GM23338 (cell line): Measurements from ENCODE around the gene DDAH2. TPM values are rescaled to one million over a fixed set of nuclear protein-coding genes. Genes with fewer than 3 reads are reported as not detected.

Experiments used
- ATAC-seq: fragments of 200-7000 bp; cut with Tn5 transposase; 3 replicates; pipeline ENCODE4 v1.9.1; 2020
- DNase-seq: peaks from one replicate; pipeline ENCODE4 v3.0.0-alpha.2; 2015; ENCODE audit warnings: low spot score
- H2AFZ ChIP-seq: fragments of 200-600 bp; sonication (generic); 2 replicates; pipeline ENCODE4 v1.8.0; 2016; ENCODE audit warnings: antibody characterized with exemption, mild to moderate bottlenecking, moderate library complexity
- H3F3A ChIP-seq: fragments of 200-600 bp; sonication (generic); replicated peaks from 2 replicates; pipeline ENCODE4 v1.8.0; 2017; ENCODE audit warnings: antibody characterized with exemption, mixed run types, low read depth
- H3K27ac ChIP-seq: fragments of 200-600 bp; sonication (generic); 2 replicates; pipeline ENCODE4 v1.6.1; 2016; ENCODE audit warnings: low read depth
- H3K27me3 ChIP-seq: fragments of 200-600 bp; sonication (generic); 2 replicates; pipeline ENCODE4 v1.8.0; 2016; ENCODE audit warnings: mild to moderate bottlenecking, mixed run types, moderate library complexity; ENCODE audit not compliant: insufficient read depth
- H3K36me3 ChIP-seq: fragments of 200-600 bp; sonication (generic); 2 replicates; pipeline ENCODE4 v1.8.0; 2016; ENCODE audit warnings: mild to moderate bottlenecking; ENCODE audit not compliant: insufficient read depth
- H3K4me1 ChIP-seq: fragments of 200-600 bp; sonication (generic); 2 replicates; pipeline ENCODE4 v1.8.0; 2016; ENCODE audit warnings: mild to moderate bottlenecking, moderate library complexity; ENCODE audit not compliant: insufficient read depth
- H3K4me2 ChIP-seq: fragments of 200-600 bp; sonication (generic); 2 replicates; pipeline ENCODE4 v1.7.1; 2017; ENCODE audit warnings: mixed run types
- H3K4me3 ChIP-seq: fragments of 200-600 bp; sonication (generic); 2 replicates; pipeline ENCODE4 v1.6.1; 2016; ENCODE audit warnings: mixed run types
- H3K79me2 ChIP-seq: fragments of 200-600 bp; sonication (generic); replicated peaks from 2 replicates; pipeline ENCODE4 v1.8.0; 2017; ENCODE audit warnings: mild to moderate bottlenecking; ENCODE audit not compliant: insufficient read depth
- H3K9me2 ChIP-seq: fragments of 200-600 bp; sonication (generic); 2 replicates; pipeline ENCODE4 v1.8.0; 2017; ENCODE audit not compliant: insufficient read depth
- H4K20me1 ChIP-seq: fragments of 200-600 bp; sonication (generic); replicated peaks from 2 replicates; pipeline ENCODE4 v1.8.0; 2017; ENCODE audit warnings: mild to moderate bottlenecking; ENCODE audit not compliant: insufficient read depth
- H3K27ac Mint-ChIP-seq: 2 replicates; pipeline ENCODE4 v1.8.0; 2020; ENCODE audit warnings: inconsistent platforms, mild to moderate bottlenecking, moderate library complexity, mixed read lengths
- H3K27me3 Mint-ChIP-seq: 3 replicates; pipeline ENCODE4 v1.8.0; 2022; ENCODE audit warnings: low read depth, mild to moderate bottlenecking, moderate library complexity, mixed read lengths, inconsistent platforms; ENCODE audit not compliant: insufficient read depth, poor library complexity
- H3K36me3 Mint-ChIP-seq: 3 replicates; pipeline ENCODE4 v1.8.0; 2021; ENCODE audit warnings: low read depth, mild to moderate bottlenecking, inconsistent platforms, moderate library complexity, mixed read lengths
- H3K4me1 Mint-ChIP-seq: 3 replicates; pipeline ENCODE4 v1.8.0; 2020; ENCODE audit warnings: mild to moderate bottlenecking, inconsistent platforms, mixed read lengths
- H3K4me3 Mint-ChIP-seq: 3 replicates; pipeline ENCODE4 v1.8.0; 2021; ENCODE audit warnings: moderate library complexity, mild to moderate bottlenecking, inconsistent platforms, mixed read lengths
- H3K9me3 Mint-ChIP-seq: 3 replicates; pipeline ENCODE4 v1.8.0; 2020; ENCODE audit warnings: moderate library complexity, mild to moderate bottlenecking, inconsistent platforms, mixed read lengths
- CREB1 ChIP-seq: fragments of 250-450 bp; sonication (Bioruptor Pico); IDR thresholded peaks from 2 replicates; pipeline ENCODE4 v1.5.0; 2020; ENCODE audit warnings: low read depth, mild to moderate bottlenecking, moderate library complexity
- EZH2 ChIP-seq: fragments of 200-600 bp; sonication (generic); IDR thresholded peaks from one replicate; pipeline ENCODE4 v1.8.0; 2017; ENCODE audit warnings: antibody characterized with exemption, mild to moderate bottlenecking, low read depth; ENCODE audit not compliant: unreplicated experiment
- EZH2phosphoT487 ChIP-seq: fragments of 200-600 bp; sonication (generic); IDR thresholded peaks from one replicate; pipeline ENCODE4 v1.8.1; 2018; ENCODE audit warnings: antibody characterized with exemption; ENCODE audit not compliant: unreplicated experiment
- JUNB ChIP-seq: IDR thresholded peaks from one replicate; pipeline ENCODE4 v1.6.1; 2016; ENCODE audit warnings: antibody characterized with exemption; ENCODE audit not compliant: unreplicated experiment
- NANOG ChIP-seq: IDR thresholded peaks from 2 replicates; pipeline ENCODE4 v1.6.1; 2016; ENCODE audit warnings: antibody characterized with exemption, borderline replicate concordance
- POLR2AphosphoS5 ChIP-seq: IDR thresholded peaks from 2 replicates; pipeline ENCODE4 v1.6.1; 2016; ENCODE audit warnings: antibody characterized with exemption, low read depth
- STAT1 ChIP-seq: IDR thresholded peaks from one replicate; pipeline ENCODE4 v1.6.1; 2016; ENCODE audit warnings: antibody characterized with exemption; ENCODE audit not compliant: unreplicated experiment
- ZNF114 ChIP-seq: fragments of 250-450 bp; sonication (Bioruptor Pico); IDR thresholded peaks from 2 replicates; pipeline ENCODE4 v1.5.0; 2020; ENCODE audit warnings: mild to moderate bottlenecking, moderate library complexity
- ZNF331 ChIP-seq: fragments of 250-450 bp; sonication (Bioruptor Pico); IDR thresholded peaks from 2 replicates; pipeline ENCODE4 v1.5.0; 2020; ENCODE audit warnings: low read depth, mild to moderate bottlenecking, moderate library complexity
- ZNF462 ChIP-seq: fragments of 250-450 bp; sonication (Bioruptor Pico); IDR thresholded peaks from 2 replicates; pipeline ENCODE4 v1.5.0; 2020; ENCODE audit warnings: mild to moderate bottlenecking, moderate library complexity
- polyA plus RNA-seq: library from polyadenylated mRNA; unstranded; fragments of >200 nt; fragmentation: Nextera tagmentation; extraction: Ambion mirVana; gene quantifications from 2 replicates; pipeline ENCODE4 v1.2.1, GENCODE V29; 2016
- total RNA-seq: library from RNA; depleted of rRNA; stranded (reverse); fragments of >200 nt; shearing (Covaris generic); gene quantifications from 2 replicates; pipeline ENCODE4 v1.2.3, GENCODE V29; 2014
- TF ChIP-seq, protein P1 (sequence below): IDR thresholded peaks from one replicate; pipeline ENCODE4 v1.6.1; 2018; ENCODE audit warnings: antibody characterized with exemption; ENCODE audit not compliant: unreplicated experiment
- TF ChIP-seq, protein P2 (sequence below): IDR thresholded peaks from 2 replicates; pipeline ENCODE4 v1.6.1; 2016; ENCODE audit warnings: antibody characterized with exemption
- TF ChIP-seq, protein P3 (sequence below), 2 experiments: fragments of 200-600 bp in 1 of 2; sonication (generic) in 1 of 2; conservative IDR thresholded peaks; 2 replicates each; pipeline versions ENCODE4 v1.5.1 to v1.6.1; 2016 to 2017; ENCODE audit warnings: antibody characterized with exemption in 2 of 2, low read depth in 2 of 2, mild to moderate bottlenecking in 2 of 2, moderate library complexity in 1 of 2

Gene DDAH2
- total and polyA plus RNA-seq, 2 experiments from 2014 or later, result 58.7 to 65.1 TPM

DNA sequence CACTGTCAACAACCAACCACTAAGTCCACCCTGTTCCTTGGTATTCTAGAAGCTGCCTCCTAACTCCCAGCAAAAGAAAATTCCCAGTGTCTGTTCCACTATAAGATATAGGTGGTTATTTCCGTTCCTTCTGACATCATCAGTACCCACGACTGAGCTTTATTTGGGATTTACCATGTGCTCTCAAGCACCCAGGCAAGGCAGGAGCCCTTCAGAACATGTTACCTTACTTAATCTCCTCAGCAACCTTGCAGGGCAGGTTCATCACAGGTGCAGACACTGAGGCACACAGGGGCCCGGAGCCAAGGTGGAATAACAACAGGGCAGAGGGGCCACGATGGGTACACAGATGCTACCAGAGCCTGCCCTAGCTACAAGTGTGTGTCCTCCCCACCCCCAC lies 36.7 kb downstream of the DDAH2 start:
- Histone ChIP-seq H3F3A (no peaks in the 10 kb centered on the region), H3K27me3 (no peaks in the 10 kb centered on the region), H3K79me2 (no peaks in the 10 kb centered on the region), H3K4me3 (no peak overlapping the region), H4K20me1 (no peaks in the 10 kb centered on the region), H3K9me2 (no peaks in the 10 kb centered on the region), H3K27ac (no peak overlapping the region), H3K4me2 (no peak overlapping the region), H3K36me3 (peaks cover 6% of the 10 kb centered on the region; the same call in 1 of the 2 replicates), H3K4me1 (no peaks in the 10 kb centered on the region), H2AFZ (no peak overlapping the region)
- H3K36me3 Mint-ChIP-seq, result peaks cover 22% of the 10 kb centered on the region
- no peaks in the 10 kb centered on the region for H3K4me1 Mint-ChIP-seq
- H3K9me3 Mint-ChIP-seq, result no peaks in the 10 kb centered on the region
- TF ChIP-seq EZH2phosphoT487 (no peak), JUNB (no peak), POLR2AphosphoS5 (no peak), ZNF462 (CRISPR knock-in tag) (no peak), STAT1 (no peak), CREB1 (CRISPR knock-in tag) (no peak), ZNF114 (no peak), EZH2 (no peak), NANOG (no peak), ZNF331 (CRISPR knock-in tag) (no peak)
- TF ChIP-seq, protein P1, sequence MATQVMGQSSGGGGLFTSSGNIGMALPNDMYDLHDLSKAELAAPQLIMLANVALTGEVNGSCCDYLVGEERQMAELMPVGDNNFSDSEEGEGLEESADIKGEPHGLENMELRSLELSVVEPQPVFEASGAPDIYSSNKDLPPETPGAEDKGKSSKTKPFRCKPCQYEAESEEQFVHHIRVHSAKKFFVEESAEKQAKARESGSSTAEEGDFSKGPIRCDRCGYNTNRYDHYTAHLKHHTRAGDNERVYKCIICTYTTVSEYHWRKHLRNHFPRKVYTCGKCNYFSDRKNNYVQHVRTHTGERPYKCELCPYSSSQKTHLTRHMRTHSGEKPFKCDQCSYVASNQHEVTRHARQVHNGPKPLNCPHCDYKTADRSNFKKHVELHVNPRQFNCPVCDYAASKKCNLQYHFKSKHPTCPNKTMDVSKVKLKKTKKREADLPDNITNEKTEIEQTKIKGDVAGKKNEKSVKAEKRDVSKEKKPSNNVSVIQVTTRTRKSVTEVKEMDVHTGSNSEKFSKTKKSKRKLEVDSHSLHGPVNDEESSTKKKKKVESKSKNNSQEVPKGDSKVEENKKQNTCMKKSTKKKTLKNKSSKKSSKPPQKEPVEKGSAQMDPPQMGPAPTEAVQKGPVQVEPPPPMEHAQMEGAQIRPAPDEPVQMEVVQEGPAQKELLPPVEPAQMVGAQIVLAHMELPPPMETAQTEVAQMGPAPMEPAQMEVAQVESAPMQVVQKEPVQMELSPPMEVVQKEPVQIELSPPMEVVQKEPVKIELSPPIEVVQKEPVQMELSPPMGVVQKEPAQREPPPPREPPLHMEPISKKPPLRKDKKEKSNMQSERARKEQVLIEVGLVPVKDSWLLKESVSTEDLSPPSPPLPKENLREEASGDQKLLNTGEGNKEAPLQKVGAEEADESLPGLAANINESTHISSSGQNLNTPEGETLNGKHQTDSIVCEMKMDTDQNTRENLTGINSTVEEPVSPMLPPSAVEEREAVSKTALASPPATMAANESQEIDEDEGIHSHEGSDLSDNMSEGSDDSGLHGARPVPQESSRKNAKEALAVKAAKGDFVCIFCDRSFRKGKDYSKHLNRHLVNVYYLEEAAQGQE, result no peak
- TF ChIP-seq, protein P2, sequence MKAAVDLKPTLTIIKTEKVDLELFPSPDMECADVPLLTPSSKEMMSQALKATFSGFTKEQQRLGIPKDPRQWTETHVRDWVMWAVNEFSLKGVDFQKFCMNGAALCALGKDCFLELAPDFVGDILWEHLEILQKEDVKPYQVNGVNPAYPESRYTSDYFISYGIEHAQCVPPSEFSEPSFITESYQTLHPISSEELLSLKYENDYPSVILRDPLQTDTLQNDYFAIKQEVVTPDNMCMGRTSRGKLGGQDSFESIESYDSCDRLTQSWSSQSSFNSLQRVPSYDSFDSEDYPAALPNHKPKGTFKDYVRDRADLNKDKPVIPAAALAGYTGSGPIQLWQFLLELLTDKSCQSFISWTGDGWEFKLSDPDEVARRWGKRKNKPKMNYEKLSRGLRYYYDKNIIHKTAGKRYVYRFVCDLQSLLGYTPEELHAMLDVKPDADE, result no peak
- TF ChIP-seq, protein P3, sequence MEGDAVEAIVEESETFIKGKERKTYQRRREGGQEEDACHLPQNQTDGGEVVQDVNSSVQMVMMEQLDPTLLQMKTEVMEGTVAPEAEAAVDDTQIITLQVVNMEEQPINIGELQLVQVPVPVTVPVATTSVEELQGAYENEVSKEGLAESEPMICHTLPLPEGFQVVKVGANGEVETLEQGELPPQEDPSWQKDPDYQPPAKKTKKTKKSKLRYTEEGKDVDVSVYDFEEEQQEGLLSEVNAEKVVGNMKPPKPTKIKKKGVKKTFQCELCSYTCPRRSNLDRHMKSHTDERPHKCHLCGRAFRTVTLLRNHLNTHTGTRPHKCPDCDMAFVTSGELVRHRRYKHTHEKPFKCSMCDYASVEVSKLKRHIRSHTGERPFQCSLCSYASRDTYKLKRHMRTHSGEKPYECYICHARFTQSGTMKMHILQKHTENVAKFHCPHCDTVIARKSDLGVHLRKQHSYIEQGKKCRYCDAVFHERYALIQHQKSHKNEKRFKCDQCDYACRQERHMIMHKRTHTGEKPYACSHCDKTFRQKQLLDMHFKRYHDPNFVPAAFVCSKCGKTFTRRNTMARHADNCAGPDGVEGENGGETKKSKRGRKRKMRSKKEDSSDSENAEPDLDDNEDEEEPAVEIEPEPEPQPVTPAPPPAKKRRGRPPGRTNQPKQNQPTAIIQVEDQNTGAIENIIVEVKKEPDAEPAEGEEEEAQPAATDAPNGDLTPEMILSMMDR (conservative IDR thresholded peaks at IDR 0.05; ENCODE audit: low read depth in 2 of 2), result no peak
- H3K27ac Mint-ChIP-seq, result no peak overlapping the region
- no peak for DNase-seq
- no peak for ATAC-seq
- H3K4me3 Mint-ChIP-seq, result no peak overlapping the region
- H3K27me3 Mint-ChIP-seq, result peaks cover 3% of the 10 kb centered on the region
